IMR-90 (cell line): ENCODE measurements around the gene JAKMIP3. TPM values are rescaled to one million over a fixed set of nuclear protein-coding genes. Genes with fewer than 3 reads are reported as not detected.
"Not testable (repeated sequence)": the region's sequence is repeated elsewhere in the genome, so short reads cannot be mapped to it uniquely, and the experiment has no call there.

Source experiments
- ATAC-seq: fragments of 200-7000 bp; cut with Tn5 transposase; 2 replicates; pipeline ENCODE4 v1.9.1; 2020; ENCODE audit warnings: low read depth, mild to moderate bottlenecking, moderate library complexity
- BruUV-seq: library from RNA; stranded (reverse); fragments of 400-500 nt; replicated peaks from 2 replicates; lab custom pipeline; 2021; lab: Mats Ljungman, UMichigan
- CTCF ChIA-PET: fragments of 300-600 bp; formaldehyde crosslinking; extraction: SDS; loops from one replicate; lab custom pipeline; 2021; ENCODE audit warnings: antibody characterized with exemption; lab: Yijun Ruan, JAX
- POLR2A ChIA-PET: fragments of 300-600 bp; sonication (Branson Sonifier 250); formaldehyde crosslinking; loops from one replicate; lab custom pipeline; 2022; ENCODE audit warnings: antibody characterized with exemption; ENCODE audit not compliant: unreplicated experiment; lab: Charles Lee
- DNase-seq: peaks from one replicate; pipeline ENCODE4 v3.0.0; 2013
- H2AFZ ChIP-seq: replicated peaks from 2 replicates; pipeline ENCODE3; 2013; ENCODE audit warnings: low read length, mild to moderate bottlenecking; ENCODE audit not compliant: poor library complexity
- H2AK5ac ChIP-seq: 2 replicates; pipeline ENCODE4 v1.6.1; 2013; ENCODE audit warnings: low read depth, low read length, inconsistent platforms
- H2AK9ac ChIP-seq: replicated peaks from 2 replicates; pipeline ENCODE3; 2013; ENCODE audit warnings: mild to moderate bottlenecking, low read depth, low read length, moderate library complexity; ENCODE audit not compliant: poor library complexity
- H2BK120ac ChIP-seq: 2 replicates; pipeline ENCODE4 v1.6.1; 2013; ENCODE audit warnings: low read depth, low read length, inconsistent platforms
- H2BK15ac ChIP-seq: 3 replicates; pipeline ENCODE4 v1.6.1; 2013; ENCODE audit warnings: low read depth, low read length, inconsistent platforms
- H2BK20ac ChIP-seq: 2 replicates; pipeline ENCODE4 v1.6.1; 2013; ENCODE audit warnings: low read depth, mild to moderate bottlenecking, inconsistent platforms, low read length, moderate library complexity
- H2BK5ac ChIP-seq: 2 replicates; pipeline ENCODE4 v1.6.1; 2013; ENCODE audit warnings: mild to moderate bottlenecking, low read depth, low read length, inconsistent platforms; ENCODE audit not compliant: poor library complexity, severe bottlenecking
- H3K14ac ChIP-seq: replicated peaks from 2 replicates; pipeline ENCODE4 v1.6.1; 2013; ENCODE audit warnings: low read depth, low read length, inconsistent platforms
- H3K18ac ChIP-seq: 2 replicates; pipeline ENCODE4 v1.6.1; 2013; ENCODE audit warnings: low read depth, low read length, control low read depth
- H3K23ac ChIP-seq: 2 replicates; pipeline ENCODE4 v1.6.1; 2013; ENCODE audit warnings: low read depth, low read length, inconsistent platforms
- H3K27ac ChIP-seq: 2 replicates; pipeline ENCODE4 v1.5.1; 2013; ENCODE audit warnings: mild to moderate bottlenecking, control low read depth, low read length; ENCODE audit not compliant: insufficient read depth
- H3K27me3 ChIP-seq: 2 replicates; pipeline ENCODE4 v1.6.1; 2013; ENCODE audit warnings: low read length; ENCODE audit not compliant: control insufficient read depth, insufficient read depth
- H3K36me3 ChIP-seq: 2 replicates; pipeline ENCODE4 v1.6.1; 2013; ENCODE audit warnings: low read length, mixed read lengths; ENCODE audit not compliant: control insufficient read depth, insufficient read depth
- H3K4ac ChIP-seq: 2 replicates; pipeline ENCODE4 v1.6.1; 2013; ENCODE audit warnings: low read depth, low read length, inconsistent platforms
- H3K4me1 ChIP-seq: 2 replicates; pipeline ENCODE4 v1.6.1; 2013; ENCODE audit warnings: low read length, mixed read lengths; ENCODE audit not compliant: control insufficient read depth, insufficient read depth
- H3K4me2 ChIP-seq: 2 replicates; pipeline ENCODE4 v1.6.1; 2013; ENCODE audit warnings: low read depth, mild to moderate bottlenecking, control low read depth, low read length, moderate library complexity
- H3K4me3 ChIP-seq: 2 replicates; pipeline ENCODE4 v1.5.1; 2013; ENCODE audit warnings: low read depth, mild to moderate bottlenecking, control low read depth, low read length, moderate library complexity; ENCODE audit not compliant: insufficient read depth
- H3K56ac ChIP-seq: 2 replicates; pipeline ENCODE4 v1.6.1; 2013; ENCODE audit warnings: low read length, inconsistent platforms; ENCODE audit not compliant: insufficient read depth; ENCODE audit errors: extremely low read depth
- H3K79me1 ChIP-seq, 2 experiments: 2 replicates each; pipeline ENCODE4 v1.6.1; 2013; ENCODE audit warnings: low read length in 2 of 2, inconsistent platforms in 1 of 2, low read depth in 1 of 2
- H3K9ac ChIP-seq: 2 replicates; pipeline ENCODE4 v1.6.1; 2013; ENCODE audit warnings: low read depth, low read length, control low read depth
- H3K9me1 ChIP-seq: 2 replicates; pipeline ENCODE4 v1.6.1; 2013; ENCODE audit warnings: low read length, inconsistent platforms; ENCODE audit not compliant: insufficient read depth
- H3K9me3 ChIP-seq: 2 replicates; pipeline ENCODE4 v1.6.1; 2013; ENCODE audit warnings: low read length; ENCODE audit not compliant: control insufficient read depth, insufficient read depth
- H4K20me1 ChIP-seq: 2 replicates; pipeline ENCODE4 v1.6.1; 2013; ENCODE audit warnings: low read length, inconsistent platforms; ENCODE audit not compliant: insufficient read depth
- H4K5ac ChIP-seq: 2 replicates; pipeline ENCODE4 v1.6.1; 2013; ENCODE audit warnings: mild to moderate bottlenecking, low read depth, low read length, control low read depth
- H4K8ac ChIP-seq, 2 experiments: 2 replicates each; pipeline ENCODE4 v1.6.1; 2013; ENCODE audit warnings: low read depth in 2 of 2, low read length in 2 of 2, control low read depth in 1 of 2, inconsistent platforms in 1 of 2
- H4K91ac ChIP-seq: 2 replicates; pipeline ENCODE4 v1.6.1; 2013; ENCODE audit warnings: low read depth, low read length, inconsistent platforms; ENCODE audit not compliant: insufficient read depth
- WGBS, 2 experiments: methylation state at CpG; one replicate each; pipeline versions ENCODE4 v1.1.5 to v1.1.7; 2013; ENCODE audit warnings: missing lambda C conversion rate in 2 of 2; ENCODE audit not compliant: insufficient read length in 1 of 2; ENCODE audit errors: extremely low coverage in 2 of 2; 5-methylcytosine and 5-hydroxymethylcytosine counted together
- dilution Hi-C: fragments of 300-500 bp; cut with HindIII; formaldehyde crosslinking; loops from one replicate; pipeline ENCODE4 v1.14.3; 2018; ENCODE audit warnings: low sequenced_read_pairs; ENCODE audit not compliant: unreplicated experiment
- in situ Hi-C: fragments of 300-500 bp; cut with MboI; formaldehyde crosslinking; loops from 3 replicates; pipeline ENCODE4 v1.14.3; 2019; ENCODE audit warnings: low sequenced_read_pairs, inconsistent platforms, mixed read lengths
- intact Hi-C: fragments of 100-400 bp; cut with micrococcal nuclease; formaldehyde crosslinking; loops from 2 replicates; pipeline ENCODE4 v1.10.0; 2022
- polyA plus RNA-seq, 3 experiments: library from polyadenylated mRNA; depleted of rRNA; stranded (reverse); fragments of >200 nt; gene quantifications; 2 replicates each; pipeline ENCODE4 v1.2.3, GENCODE V29; 2012; ENCODE audit warnings: low replicate concordance in 1 of 3
- total RNA-seq: library from RNA; depleted of rRNA; stranded (reverse); fragments of >200 nt; gene quantifications from 2 replicates; pipeline ENCODE4 v1.2.3, GENCODE V29; 2012

JAKMIP3 gene
- total and polyA plus RNA-seq, 2 of the 4 experiments (the other 2 are of a cell fraction): under 0.01 to 0.22 TPM

DNA sequence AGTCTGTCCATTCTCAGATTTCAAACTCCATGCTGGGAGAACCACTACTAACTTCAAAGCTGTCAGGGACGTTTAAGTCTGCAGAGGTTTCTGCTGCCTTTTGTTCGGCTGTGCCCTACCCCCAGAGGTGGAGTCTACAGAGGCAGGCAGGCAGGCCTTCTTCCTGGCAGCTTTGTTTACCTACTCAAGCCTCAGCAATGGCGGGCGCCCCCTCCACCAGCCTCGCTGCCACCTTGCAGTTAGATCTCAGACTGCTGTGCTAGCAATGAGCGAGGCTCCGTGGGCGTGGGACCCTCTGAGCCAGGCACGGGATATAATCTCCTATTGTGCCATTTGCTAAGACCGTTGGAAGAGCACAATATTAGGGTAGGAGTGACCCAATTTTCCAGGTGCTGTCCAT, 27.5 kb downstream of the JAKMIP3 start:
- H2AK9ac ChIP-seq, H3K4ac ChIP-seq, DNase-seq, dilution Hi-C loops, H3K27ac ChIP-seq, CTCF ChIA-PET, H3K9me1 ChIP-seq, BruUV-seq, intact Hi-C loops, H4K91ac ChIP-seq, ATAC-seq, H2BK20ac ChIP-seq, H3K14ac ChIP-seq, POLR2A ChIA-PET, H2BK5ac ChIP-seq, H3K18ac ChIP-seq, H3K36me3 ChIP-seq, H3K23ac ChIP-seq, H3K79me1 ChIP-seq, H2BK15ac ChIP-seq, H2BK120ac ChIP-seq, H3K27me3 ChIP-seq, H3K56ac ChIP-seq, H4K8ac ChIP-seq, H3K9ac ChIP-seq, H3K4me1 ChIP-seq, H3K4me3 ChIP-seq, H3K9me3 ChIP-seq, H2AK5ac ChIP-seq, H2AFZ ChIP-seq, H4K20me1 ChIP-seq, H3K4me2 ChIP-seq, in situ Hi-C loops, H4K5ac ChIP-seq: not testable (repeated sequence)
- 69% methylated on average over 3 of the region's 10 CpGs; no CpG with 5 or more reads in 1 of the 2 experiments for WGBS, 2 experiments
